GM19351 (cell line): ENCODE results near the gene ANKS1B.
A peak's percentile ranks its signal among the peaks of the same experiment; 100 is the strongest.

Source experiments
- ATAC-seq: cut with Tn5 transposase; IDR thresholded peaks from one replicate; pipeline ENCODE4 v1.9.1; 2021; ENCODE audit warnings: mild to moderate bottlenecking, moderate library complexity; ENCODE audit not compliant: unreplicated experiment

ANKS1B gene

DNA sequence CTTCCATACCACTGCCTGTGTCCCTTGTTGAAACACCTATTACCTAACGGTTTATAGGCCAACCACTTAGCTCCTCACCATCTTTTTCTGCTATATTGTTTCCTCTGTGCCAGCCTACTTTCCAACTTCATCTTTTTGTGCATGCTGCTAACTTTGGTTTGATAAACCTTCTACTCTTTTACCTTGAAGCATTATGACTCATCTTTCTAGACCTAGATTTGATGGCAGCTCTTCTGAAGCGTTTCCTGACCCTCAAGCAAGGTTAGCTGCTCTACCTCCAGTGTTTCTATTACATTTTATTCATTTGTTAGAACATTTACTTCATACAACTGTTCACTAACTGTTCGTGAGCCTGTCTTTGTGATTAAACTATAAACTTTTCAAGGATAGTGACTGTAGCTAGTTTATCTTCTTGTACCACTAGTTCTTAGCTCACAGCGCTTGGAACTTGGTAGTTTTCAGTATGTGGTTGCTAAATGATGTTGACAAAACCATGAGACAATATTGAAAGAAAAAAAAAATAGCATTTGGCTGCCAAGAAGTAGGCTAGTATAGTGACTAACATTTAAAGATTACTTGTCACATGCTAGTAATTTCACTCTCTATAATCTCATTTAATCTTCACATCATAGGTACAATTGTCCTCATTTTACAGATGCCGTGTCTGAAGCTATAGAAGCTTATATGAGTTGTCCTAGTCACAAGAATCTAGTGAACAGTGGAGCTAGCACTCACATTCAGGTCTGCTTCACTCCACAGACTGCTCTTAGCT lies 1260.2 kb downstream of the ANKS1B start:
- no peak for ATAC-seq

DNA sequence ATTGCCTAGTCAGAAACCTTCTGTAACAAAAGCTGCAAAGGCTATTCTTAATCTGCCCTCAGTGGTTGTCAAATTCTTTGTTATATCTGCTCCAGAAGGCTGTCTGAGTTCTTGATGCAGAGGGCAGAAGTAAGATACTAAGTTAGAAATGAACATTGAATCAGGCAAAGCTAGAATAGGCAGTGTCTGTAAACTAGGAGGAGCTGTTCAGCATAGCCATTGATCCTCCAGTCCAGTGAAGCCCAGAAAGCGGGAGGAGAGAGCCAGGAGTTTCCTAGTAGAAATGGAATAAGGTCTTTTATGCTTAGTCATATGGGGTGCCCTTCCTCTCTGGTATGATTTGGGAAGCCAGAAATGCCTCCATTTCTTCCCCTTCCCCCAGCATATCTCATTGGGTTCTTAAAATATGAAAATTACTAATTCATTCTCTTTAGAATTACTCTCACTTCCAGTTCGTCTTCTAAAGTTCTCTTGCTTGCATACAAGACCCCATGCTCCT lies 1263.5 kb downstream of the ANKS1B start:
- no peak for ATAC-seq

GRCh38 chr12:98719515-98720504 lies 1264.9 kb downstream of the ANKS1B start:
- ATAC-seq: peak; percentile 58

GRCh38 chr12:98714426-98714825 lies 1270.3 kb downstream of the ANKS1B start:
- ATAC-seq: no peak

DNA sequence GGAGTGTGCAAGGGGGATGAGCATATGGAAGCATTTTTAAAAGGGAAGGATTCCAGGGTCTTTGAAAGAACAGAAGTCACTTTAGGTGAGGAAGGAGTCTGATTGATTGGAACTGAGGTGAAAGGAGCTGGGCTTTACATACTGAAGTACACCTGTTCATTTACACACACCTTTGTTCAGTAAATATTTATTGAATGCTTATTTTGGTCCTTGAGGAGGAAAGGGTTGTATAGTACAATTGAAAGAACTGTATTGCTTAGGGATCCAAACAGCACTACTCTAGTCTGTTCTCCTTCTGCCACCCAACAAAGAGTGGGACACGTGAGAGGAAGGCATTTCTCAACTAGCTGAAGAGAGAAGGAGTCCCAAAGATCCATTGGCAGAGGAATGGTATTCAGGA lies 1275.7 kb downstream of the ANKS1B start:
- ATAC-seq: no peak

DNA sequence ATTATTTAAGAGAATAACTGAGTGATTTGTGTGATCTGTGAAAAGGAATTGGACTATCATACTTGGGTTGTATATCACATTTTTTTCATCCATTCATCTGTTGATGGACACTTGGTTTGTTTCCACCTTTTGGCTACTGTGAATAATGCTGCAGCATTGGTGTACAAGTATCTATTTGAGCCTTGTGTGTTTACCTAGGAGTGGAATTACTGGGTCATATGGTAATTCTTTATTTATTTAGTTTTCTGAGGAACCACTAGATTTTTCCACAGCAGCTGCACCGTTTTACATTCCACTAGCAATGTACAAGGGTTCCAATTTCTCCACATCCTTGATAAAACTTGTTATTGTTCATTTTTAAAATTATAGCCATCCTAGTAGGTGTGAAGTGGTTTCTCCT lies 1283.6 kb downstream of the ANKS1B start:
- ATAC-seq: no peak

DNA sequence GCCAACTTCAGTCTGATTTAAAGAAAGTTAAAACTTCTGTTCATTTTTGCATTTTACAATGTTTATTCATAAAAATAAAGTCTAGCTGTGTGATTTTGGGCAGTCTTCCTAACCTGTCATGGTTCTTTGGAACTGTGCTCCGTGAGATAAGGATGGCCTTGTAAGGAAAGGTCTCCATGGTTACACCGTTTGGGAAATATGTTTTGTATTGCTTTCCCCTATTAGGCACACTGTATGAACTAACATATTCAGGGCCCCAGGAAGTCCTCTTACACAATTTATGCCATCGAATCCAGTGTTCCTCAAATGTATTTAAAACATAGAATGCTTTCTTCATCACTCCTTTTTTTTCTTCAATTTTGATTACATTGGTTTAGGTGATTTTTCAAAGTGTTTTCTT lies 1285.2 kb downstream of the ANKS1B start:
- no peak for ATAC-seq

DNA sequence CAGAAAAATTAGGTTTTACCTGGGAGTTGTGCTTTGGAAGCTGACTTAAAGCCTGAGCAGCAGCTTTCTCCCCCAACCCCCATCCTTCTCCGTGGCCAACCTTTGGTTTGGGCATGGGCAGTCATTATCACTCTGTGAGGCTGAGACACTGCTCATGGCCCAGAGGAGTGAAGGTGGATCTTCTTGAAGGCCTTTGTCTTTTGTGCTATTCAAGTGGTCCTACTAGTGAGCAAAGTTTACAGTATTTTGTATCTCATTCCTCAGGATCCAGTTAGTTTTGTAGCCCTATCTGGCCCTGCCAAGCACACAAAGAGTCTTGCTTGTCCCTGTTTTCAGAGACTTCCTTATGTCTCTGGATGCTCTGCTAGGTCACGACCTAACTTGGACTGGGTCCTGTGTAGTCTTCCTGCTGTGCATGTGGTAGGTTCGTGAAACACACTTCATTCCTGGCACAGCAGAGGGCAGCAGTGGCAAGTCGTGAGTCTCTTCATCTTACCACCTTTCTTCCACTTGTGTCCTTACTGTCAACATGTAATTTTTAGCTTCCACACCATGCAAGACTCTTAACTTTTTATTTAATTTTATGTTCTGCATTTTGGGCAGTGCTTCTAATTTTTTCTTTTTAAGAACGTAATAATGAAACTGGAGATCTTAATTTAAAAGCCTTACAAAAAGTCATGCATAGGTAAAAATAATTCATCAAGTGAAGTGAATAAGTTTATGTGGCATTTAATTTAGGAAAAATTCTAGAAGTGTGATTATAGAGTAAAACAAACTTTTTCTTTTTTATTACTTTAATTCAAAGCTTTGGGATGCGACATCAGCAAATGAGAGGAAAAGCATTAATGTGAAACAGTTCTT lies 1285.9 kb downstream of the ANKS1B start:
- ATAC-seq: peak; percentile 97

GRCh38 chr12:98697209-98697608 lies 1287.5 kb downstream of the ANKS1B start:
- no peak for ATAC-seq

DNA sequence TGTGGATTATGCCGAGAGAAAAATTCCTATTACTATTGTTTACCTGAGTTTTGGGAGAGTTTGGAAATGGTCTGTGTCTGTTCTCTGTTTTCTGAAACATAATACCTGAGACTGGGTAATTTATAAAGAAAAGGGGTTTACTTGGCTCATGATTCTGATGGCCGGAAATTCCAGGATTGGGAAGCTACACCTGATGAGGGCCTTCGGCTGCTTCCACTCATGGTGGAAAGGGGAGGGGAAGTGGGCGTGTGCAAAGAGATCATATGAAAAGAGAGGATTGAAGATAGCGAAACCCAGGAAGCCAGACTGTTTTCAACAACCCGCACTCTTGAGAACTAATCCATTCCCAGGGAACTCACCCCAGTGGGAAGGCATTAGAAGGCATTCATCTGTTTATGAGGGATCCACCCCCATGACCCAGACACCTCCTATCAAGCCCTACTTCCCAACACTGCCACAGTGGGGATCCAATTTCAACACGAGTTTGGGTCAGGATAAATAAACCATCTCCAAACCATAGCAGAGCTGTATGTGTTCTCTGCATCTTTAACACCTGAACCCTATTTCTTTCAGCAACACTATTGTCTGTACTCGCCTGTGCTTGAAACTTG lies 1288.6 kb downstream of the ANKS1B start:
- ATAC-seq: no peak

GRCh38 chr12:98691351-98691750 lies 1293.4 kb downstream of the ANKS1B start:
- ATAC-seq: no peak

DNA sequence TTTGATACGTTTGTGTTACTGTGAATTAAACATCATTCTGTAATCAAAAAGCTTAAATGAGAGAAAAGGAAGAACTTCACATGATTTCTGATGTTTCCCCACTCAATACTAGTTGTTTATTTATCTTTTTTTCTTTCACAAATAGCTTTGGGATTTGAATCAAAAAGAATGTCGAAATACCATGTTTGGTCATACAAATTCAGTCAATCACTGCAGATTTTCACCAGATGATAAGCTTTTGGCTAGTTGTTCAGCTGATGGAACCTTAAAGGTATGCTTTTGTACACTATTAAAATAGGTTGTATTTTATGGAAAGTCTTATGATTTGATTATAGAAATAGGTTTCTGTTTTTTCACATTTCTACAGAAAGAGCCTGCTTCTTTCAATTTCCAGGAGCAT lies 1298.1 kb downstream of the ANKS1B start:
- ATAC-seq: no peak
